GF-D8 (cell line): ENCODE results near the gene CENPN.
A peak's percentile ranks its signal among the peaks of the same experiment; 100 is the strongest.

Experiments used
- DNase-seq: peaks from one replicate; lab custom pipeline; 2025; lab: John Stamatoyannopoulos, UW

Gene CENPN

DNA sequence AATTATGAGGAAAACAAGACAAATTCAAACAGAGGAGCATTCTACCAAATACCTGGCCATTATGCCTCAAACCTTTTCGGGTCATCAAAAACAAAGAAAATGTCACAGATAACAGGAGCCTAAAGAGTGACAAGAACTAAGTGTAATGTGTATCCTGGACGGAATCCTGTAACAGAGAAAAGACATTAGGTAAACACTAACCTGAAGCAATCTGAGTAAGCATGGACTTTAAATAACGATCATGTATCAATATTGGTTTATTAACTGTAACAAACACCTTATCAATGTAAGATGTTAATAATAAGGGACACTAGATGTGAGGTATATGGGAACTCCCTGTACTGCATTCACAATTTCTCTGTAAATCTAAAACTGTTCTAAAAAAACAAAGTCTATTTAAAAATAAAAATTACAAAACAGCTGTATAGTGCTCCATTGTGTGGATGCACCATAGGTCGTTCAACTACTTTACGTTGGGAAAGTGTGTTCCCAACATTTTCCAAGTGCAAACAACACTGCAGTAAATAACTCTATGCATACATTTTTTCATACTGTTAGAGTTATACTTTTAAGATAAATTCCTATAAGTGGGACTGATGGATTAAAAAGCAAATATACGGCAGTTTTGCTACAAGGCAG lies 15.1 kb upstream of the CENPN start:
- no peak for DNase-seq

DNA sequence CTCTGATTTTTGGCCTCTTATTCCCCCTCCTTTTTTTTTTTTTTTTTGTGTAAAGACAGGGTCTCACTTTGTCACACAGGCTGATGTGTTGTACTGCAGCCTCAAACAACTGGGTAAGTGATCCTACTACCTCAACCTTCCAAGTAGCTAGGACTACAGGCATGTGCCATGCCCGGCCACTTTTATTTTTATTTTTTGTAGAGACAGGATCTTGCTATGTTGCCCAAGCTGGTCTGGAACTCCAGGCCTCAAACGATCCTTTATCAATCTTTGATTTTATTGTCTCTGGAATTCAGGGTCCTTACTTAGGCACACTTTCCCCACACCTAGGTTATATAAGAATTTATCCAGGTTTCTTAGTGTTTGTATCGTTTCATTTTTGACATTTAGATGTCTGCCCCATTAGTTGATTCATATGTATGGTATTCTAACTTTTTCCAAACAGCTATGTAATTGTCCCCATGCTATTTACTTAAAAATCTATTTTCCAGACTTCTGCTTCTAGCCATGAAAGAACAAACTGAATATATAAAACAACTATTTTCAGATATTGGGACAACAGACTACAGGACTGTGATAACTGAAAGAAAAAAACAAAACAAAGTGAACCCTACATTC lies 14.2 kb upstream of the CENPN start:
- no peak for DNase-seq

- no peak for DNase-seq
Measured at GRCh38 chr16:80993307-80993706, 13.7 kb upstream of the CENPN start.

GRCh38 chr16:80993834-80994233 lies 13.2 kb upstream of the CENPN start:
- DNase-seq, result no peak

DNA sequence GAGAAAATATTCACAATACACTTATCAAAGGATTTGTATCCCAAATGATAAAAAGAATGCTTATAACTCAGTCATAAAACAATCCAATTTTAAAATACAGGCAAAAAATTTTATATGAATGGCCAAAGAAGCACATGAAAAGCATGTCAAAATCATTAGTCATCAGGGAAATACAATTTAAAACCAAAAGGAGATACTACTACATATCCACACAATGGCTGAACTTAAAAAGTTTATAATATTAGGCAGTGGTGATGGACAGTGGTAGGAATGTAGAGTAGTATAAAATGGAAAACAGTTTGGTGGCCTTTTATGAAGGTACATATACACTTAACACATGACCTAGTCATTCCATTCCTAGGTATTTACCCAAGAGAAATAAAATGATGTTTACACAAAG lies 12.6 kb upstream of the CENPN start:
- DNase-seq, result no peak

DNA sequence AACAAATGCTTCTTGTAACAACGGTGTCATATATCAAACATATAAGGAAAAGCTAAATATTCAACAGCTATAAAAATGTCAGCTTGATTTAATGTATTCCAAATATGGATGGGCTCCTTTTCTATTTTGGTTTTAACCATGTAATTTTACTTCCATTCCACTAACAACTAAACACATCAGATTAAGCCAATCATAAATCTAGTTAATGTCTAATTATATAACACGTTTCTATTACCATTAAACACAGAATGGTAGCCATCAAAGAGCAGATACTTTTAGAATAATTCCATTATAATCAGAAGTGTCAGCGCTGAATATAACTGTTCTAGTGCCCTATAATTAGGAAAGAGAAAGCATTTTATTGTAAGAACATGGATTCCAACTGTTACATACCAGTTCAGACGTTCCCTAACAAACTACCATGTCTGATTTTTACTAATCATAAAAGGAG lies 10.3 kb upstream of the CENPN start:
- no peak for DNase-seq

DNA sequence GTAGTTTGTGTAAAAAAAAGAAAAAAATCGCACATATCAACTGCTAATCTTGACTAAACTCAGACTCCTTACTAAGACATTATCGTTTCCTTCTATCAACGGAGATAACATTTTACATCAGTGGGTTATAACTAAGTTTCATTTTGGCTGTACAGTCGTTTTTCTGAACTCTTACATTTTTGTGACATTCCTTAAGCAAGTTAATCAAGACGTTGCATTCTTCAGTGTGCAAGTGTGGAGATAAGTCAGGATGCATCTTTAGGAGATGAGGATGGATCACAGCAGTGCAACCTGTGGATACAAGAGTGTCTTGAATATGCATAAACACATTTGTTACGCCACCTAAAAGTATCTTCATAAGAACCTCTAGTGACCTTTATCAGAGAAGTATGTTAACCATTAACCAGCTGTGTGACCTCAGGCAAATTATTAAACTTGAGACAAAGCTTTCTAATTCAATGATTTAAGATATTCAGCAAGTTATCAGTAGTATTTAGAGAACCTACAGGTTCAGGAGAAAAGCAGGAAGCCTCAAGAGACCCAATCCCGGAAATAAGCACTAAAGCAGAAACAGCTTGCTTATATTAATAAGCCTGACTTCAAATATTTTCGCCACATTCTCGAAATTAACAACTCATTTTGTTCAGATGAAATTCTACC lies 9.7 kb upstream of the CENPN start:
- DNase-seq, result no peak

DNA sequence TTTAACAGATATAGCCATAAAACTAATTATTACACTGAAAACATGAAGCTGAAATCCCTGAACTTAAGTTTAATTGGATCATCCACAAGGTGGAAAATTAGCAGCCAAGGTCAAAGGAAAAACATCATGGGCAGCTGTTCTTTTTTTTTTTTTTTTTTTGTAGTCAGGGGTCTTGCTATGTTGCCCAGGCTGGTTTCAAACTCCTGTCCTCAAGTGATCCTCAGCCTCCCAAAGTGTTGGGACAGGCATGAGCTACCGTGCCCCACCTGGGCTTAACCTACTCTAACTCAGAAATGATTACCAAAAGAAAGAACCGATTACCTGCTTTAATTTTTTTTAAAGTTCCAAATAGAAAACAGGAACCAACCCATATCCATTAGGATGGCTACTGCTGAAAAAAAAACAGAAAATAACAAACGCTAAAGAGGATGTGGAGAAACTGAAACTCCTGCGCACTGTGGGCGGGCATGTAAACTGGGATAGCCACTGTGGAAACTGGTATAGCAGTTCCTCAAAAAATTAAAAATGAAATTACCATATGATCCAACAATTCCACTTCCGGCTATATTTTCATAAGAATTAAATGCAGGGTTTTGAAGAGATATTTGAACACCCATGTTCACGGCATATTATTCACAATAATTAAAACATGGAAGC lies 8.9 kb upstream of the CENPN start:
- no peak for DNase-seq

- DNase-seq, result no peak
Measured at GRCh38 chr16:81000873-81001272, 6.1 kb upstream of the CENPN start.

GRCh38 chr16:81001330-81001729 lies 5.7 kb upstream of the CENPN start:
- no peak for DNase-seq

DNA sequence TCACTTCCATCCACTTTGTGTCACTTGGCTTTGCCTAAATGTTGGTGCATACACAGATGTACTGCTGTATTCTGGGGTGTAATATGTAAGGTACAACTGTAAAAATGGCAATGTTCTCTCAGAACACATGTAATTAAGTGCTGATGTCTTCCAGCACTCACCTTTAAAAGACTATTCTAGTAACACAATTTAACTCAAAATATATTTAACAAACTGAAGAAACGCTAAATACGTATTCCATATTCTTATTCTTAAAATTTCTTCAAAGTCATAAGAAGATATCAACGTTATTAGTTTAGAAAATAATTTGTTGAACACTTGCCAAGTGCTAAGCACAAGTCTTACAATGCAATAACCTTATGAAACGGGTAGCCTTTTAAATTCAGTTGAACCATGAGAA lies 4.0 kb upstream of the CENPN start:
- no peak for DNase-seq

DNA sequence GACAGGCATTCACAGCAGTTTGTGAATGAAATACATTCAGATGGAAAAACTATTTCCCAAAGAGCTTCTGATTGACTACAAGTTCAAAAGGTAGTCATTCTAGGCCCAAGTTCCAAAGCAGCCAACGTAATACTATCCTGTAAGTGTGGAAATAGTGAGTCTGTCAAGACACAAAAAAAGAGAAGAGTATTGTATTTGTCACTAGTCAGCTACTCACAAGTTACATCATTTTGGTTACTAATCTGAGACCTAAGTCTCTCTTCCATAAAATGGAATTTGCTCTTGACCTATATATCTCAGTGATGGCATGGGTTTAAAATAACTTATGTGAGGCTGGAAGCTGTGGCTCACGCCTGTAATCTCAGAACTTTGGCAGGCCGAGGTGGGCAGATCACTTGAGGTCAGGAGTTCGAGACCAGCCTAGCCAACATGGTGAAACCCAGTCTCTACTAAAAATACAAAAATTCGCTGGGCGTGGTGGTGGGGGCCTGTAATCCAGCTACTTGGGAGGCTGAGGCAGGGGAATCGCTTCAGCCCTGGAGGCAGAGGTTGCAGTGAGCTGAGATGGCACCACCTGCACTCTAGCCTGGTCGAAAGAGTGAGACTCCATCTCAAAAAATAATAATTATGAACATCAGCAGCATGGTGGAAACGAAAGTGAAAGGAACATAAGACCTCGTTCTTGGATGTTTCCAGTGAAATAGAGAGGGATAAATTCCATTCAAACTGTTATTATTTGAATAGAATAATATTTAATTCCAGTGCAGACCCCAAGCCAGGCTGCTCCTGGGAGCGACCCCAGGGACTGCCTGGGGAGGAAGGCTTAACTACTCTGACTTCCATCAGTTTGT lies 3.2 kb upstream of the CENPN start:
- DNase-seq, result no peak

DNA sequence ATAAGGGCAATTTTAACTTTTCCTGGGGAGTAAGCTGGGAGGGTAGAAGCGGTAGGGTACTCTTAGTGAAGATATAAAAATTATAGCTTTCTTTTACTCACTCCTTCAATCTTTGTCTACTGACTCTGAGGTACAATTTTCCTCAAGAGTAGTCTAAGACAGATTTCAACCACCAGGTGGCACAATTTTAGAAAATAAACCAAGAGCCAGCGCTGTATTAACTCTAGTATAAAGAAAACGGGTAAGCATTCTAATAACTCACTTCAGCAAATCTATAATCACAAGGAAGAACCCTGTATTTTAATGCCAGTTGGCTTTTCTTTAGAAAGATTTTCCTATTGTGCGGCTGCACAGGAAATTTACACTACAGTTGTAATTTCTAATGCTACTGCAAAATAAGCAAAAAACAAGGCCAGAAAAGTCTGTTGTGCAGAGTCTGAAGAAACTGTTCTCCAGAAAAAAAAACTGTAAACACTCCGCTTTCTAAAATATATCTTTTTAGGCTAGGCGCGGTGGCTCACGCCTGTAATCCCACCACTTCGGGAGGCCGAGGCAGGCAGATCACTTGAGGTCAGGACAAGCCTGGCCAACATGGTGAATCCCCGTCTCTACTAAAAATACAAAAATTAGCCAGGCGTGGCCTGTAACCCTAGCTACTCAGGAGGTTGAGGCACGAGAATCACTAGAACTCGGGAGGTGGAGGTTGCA lies 2.2 kb upstream of the CENPN start:
- DNase-seq, result peak; percentile 11

DNA sequence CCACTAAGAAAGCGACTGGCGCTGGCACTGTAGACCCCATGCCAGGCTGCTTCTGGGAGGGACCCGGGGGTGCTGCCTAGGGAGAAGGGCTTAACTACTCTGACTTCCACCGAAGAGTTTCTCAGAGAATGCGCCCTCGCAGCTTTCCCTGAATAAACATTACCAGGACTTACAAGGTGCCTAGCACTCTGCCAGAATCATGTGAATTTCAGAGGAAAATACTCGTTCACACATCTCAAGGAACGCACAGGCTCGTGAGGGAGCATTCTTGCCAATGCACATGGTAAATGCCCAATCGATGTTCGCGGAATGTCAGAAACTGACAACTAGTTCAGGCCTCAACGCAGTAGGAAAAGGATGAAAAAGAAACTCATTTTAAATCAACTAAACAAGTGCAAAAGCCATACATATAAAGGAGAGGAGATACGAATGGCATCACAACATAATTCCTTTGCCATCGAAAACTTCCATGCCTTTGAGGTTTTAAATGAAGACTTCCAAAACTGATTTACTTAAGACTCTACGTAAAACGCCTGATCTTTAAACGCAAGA lies 1.3 kb upstream of the CENPN start:
- no peak for DNase-seq

GRCh38 chr16:81006211-81006812 lies 702 bp upstream of the CENPN start:
- peak; percentile 35 for DNase-seq

- no peak for DNase-seq
Measured at GRCh38 chr16:81008505-81008789, 1.4 kb downstream of the CENPN start.

- DNase-seq, result no peak
Measured at GRCh38 chr16:81012974-81013373, 6.0 kb downstream of the CENPN start.

GRCh38 chr16:81014672-81015071 lies 7.7 kb downstream of the CENPN start:
- DNase-seq, result no peak

DNA sequence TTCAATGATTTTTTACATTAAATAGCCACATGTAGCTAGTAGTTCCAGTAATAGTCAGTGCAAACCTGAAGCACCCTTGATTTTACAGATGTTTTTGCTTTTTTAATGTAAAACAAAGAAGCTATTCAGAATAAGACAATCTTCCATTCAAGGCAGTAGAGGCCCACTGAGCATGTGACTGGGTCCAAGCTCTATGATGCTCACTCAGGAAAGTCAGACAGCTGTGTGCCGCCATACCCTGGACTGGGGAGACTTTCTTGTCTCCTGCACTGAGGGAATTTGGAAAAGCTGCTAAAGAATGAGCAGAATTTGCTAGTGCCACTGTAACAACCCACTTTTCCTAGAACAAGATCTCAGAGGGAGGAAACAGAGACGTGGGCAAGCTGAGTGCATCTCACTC lies 11.5 kb downstream of the CENPN start:
- DNase-seq, result no peak

DNA sequence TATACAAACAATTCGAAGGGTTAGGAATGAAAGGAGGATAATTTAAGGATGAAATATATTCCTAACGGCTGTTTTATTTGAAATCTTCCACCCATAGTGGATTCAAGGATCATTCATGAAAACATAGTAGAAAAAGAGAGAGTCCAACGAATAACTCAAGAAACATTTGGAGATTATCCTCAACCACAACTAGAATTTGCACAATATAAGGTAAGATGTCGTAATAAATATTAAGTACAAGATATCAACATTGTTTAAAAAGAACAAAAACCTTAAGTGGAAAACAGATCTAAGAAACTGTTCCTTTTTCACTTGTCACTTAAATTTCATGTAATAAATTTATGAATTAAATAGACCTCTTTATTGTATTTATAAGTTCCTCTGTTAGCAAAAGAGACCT lies 19.4 kb downstream of the CENPN start:
- DNase-seq, result no peak
